Right lobe of liver (tissue), 4 donors: ENCODE results near the gene MBD3L2.

Experiments
- POLR2A ChIP-seq: fragments of 450-650 bp; IDR thresholded peaks from one replicate; pipeline ENCODE4 v1.6.1; 2017; ENCODE audit warnings: antibody characterized with exemption, mild to moderate bottlenecking
- TF ChIP-seq, protein P1 (sequence below), 4 donors: fragments of 200-600 bp in 3 of 4; fragments of 450-650 bp in 1 of 4; IDR thresholded peaks; one replicate each; pipeline versions ENCODE4 v1.5.1 to v1.8.0; 2016 to 2022; ENCODE audit warnings: antibody characterized with exemption in 4 of 4, mild to moderate bottlenecking in 2 of 4
- donor health status: DM: no; HTN: no; CAD: no.
- donor health status: DM: no; HTN: no; CAD: no.
- donor health status: DM: no; HTN: yes; CAD: no.

GRCh38 chr19:7098096-7098495 lies 49.0 kb downstream of the MBD3L2 start:
- TF ChIP-seq, protein P1, sequence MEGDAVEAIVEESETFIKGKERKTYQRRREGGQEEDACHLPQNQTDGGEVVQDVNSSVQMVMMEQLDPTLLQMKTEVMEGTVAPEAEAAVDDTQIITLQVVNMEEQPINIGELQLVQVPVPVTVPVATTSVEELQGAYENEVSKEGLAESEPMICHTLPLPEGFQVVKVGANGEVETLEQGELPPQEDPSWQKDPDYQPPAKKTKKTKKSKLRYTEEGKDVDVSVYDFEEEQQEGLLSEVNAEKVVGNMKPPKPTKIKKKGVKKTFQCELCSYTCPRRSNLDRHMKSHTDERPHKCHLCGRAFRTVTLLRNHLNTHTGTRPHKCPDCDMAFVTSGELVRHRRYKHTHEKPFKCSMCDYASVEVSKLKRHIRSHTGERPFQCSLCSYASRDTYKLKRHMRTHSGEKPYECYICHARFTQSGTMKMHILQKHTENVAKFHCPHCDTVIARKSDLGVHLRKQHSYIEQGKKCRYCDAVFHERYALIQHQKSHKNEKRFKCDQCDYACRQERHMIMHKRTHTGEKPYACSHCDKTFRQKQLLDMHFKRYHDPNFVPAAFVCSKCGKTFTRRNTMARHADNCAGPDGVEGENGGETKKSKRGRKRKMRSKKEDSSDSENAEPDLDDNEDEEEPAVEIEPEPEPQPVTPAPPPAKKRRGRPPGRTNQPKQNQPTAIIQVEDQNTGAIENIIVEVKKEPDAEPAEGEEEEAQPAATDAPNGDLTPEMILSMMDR (IDR thresholded peaks at IDR 0.05): no peak
- no peak for TF ChIP-seq POLR2A
